GM10847 (cell line): ENCODE results near the gene GALP.

Source experiments
- POLR2A ChIP-seq: IDR thresholded peaks from 2 replicates; pipeline ENCODE4 v1.6.1; 2011; ENCODE audit not compliant: insufficient read length; ENCODE audit errors: extremely low read depth

Gene GALP

GRCh38 chr19:56144376-56144775 is 31.4 kb upstream of the GALP start:
- no peak for TF ChIP-seq POLR2A

GRCh38 chr19:56144831-56145230 is 31.0 kb upstream of the GALP start:
- TF ChIP-seq POLR2A = no peak

- TF ChIP-seq POLR2A = no peak
Measured at GRCh38 chr19:56145698-56146097, 30.1 kb upstream of the GALP start.

GRCh38 chr19:56146904-56147303 is 28.9 kb upstream of the GALP start:
- TF ChIP-seq POLR2A = no peak

GRCh38 chr19:56147307-56147706 is 28.5 kb upstream of the GALP start:
- no peak for TF ChIP-seq POLR2A

- no peak for TF ChIP-seq POLR2A
Measured at GRCh38 chr19:56148096-56148495, 27.7 kb upstream of the GALP start.

GRCh38 chr19:56149656-56150038 is 26.2 kb upstream of the GALP start:
- no peak for TF ChIP-seq POLR2A

- no peak for TF ChIP-seq POLR2A
Measured at GRCh38 chr19:56150358-56150757, 25.4 kb upstream of the GALP start.

GRCh38 chr19:56152644-56153043 is 23.2 kb upstream of the GALP start:
- TF ChIP-seq POLR2A = no peak

GRCh38 chr19:56153507-56153906 is 22.3 kb upstream of the GALP start:
- TF ChIP-seq POLR2A = no peak

GRCh38 chr19:56155124-56155687 is 20.6 kb upstream of the GALP start:
- no peak for TF ChIP-seq POLR2A

GRCh38 chr19:56156768-56157167 is 19.0 kb upstream of the GALP start:
- no peak for TF ChIP-seq POLR2A

GRCh38 chr19:56158170-56158757 is 17.5 kb upstream of the GALP start:
- no peak for TF ChIP-seq POLR2A

- no peak for TF ChIP-seq POLR2A
Measured at GRCh38 chr19:56159009-56159559, 16.7 kb upstream of the GALP start.

- no peak for TF ChIP-seq POLR2A
Measured at GRCh38 chr19:56159622-56160271, 16.1 kb upstream of the GALP start.

- TF ChIP-seq POLR2A = no peak
Measured at GRCh38 chr19:56161534-56161933, 14.3 kb upstream of the GALP start.
